ENCODE results near the gene VARS1. TPM values are rescaled to one million over a fixed set of nuclear protein-coding genes. Genes with fewer than 3 reads are reported as not detected.
"Not testable (repeated sequence)": the region's sequence is repeated elsewhere in the genome, so short reads cannot be mapped to it uniquely, and the experiment has no call there.

The VARS1 gene
- total RNA-seq, 1 donor from 2014 or later = 52.6 TPM

DNA sequence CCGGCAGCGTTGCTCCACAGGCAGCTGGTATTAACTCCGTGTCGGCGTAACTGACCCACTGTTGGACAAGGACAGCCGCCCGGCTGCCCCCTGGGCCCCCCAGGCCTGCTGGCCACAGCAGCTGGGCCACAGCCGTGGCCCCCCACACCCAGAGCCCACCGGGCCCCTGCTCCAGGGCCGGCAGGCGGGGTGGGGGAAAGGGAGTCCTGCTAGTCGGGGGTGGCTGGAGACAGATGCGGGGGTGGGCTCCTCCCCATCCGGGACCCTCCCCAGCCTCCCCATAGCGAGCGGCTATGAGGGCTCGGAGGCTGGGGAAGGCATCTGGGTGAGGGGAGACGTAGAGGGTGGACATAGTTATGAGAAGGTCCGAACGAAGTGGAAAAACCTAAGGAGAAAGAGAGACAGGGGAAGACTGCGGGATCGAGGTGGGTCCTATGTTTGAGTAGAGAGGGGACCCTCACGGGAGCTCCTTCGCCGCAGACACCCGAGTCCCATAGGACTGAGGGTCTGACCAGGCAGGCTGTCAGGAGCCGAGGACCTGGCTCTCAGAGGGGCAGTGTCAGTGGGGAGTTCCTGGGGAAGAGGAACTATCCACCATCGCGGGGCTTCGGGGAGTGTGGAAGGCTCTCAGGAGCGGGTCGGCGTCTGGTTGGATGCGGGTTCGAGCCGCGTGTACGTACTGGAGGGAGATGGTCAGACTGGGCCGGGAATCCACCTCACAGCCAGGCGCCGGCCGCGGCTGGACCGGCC is 511 bp downstream of the VARS1 start:
- ATAC-seq (peak; percentile 4), DNase-seq (ENCODE audit: low spot score) (no peak)

GRCh38 chr6:31794294-31794865 is 1.2 kb downstream of the VARS1 start:
- ATAC-seq (no peak), DNase-seq (ENCODE audit: low spot score) (no peak)

- not testable (repeated sequence) for DNase-seq (ENCODE audit: low spot score); ATAC-seq
Observed at GRCh38 chr6:31793927-31794245, 1.7 kb downstream of the VARS1 start.

DNA sequence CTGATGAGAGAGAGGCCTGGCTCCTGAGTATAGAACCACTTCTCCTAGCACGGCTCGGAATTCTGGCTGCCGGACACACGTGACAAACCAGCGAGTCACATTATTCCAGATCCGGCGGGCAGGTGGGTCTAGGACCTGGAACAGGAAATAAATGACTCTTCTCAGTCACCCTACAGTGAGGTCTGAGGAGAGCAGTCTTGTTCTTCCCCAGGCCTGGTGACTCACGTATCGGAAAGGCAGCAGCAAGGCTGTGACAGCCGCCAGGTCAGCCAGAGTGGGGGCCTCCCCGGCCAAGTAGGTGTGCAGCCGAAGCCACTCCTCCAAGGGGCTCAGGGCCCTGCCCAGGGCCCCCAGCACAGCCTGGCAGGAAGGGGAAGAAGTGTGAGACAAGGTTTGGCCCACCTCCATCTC is 2.8 kb downstream of the VARS1 start:
- DNase-seq (ENCODE audit: low spot score) = no peak
- ATAC-seq = no peak

- no peak for ATAC-seq
- DNase-seq (ENCODE audit: low spot score) = no peak
Observed at GRCh38 chr6:31792090-31792374, 3.5 kb downstream of the VARS1 start.

GRCh38 chr6:31791324-31792089 is 4.0 kb downstream of the VARS1 start:
- ATAC-seq = peak; percentile 33
- DNase-seq (ENCODE audit: low spot score) = no peak

DNA sequence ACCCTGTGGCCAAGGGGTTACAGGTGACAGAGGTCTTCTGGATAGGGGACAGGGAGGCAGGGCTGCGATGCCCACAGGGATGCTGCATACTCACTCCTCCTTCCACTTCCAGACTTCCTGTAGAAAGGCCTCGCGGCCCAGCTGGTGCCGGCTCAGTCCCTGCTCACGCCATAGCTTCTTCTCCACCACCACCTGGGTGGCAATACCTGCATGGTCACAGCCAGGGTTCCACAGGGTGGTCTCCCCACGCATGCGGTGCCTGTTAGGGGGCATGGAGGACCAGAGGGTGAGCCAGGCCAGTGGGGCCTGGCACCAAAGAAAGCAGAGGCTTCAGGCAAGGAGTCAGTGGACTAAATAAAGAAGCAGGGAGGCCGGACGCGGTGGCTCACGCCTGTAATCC is 10.1 kb downstream of the VARS1 start:
- DNase-seq (ENCODE audit: low spot score) (no peak), ATAC-seq (no peak)

- no peak for DNase-seq (ENCODE audit: low spot score)
- ATAC-seq = no peak
Observed at GRCh38 chr6:31784098-31784925, 11.2 kb downstream of the VARS1 start.

DNA sequence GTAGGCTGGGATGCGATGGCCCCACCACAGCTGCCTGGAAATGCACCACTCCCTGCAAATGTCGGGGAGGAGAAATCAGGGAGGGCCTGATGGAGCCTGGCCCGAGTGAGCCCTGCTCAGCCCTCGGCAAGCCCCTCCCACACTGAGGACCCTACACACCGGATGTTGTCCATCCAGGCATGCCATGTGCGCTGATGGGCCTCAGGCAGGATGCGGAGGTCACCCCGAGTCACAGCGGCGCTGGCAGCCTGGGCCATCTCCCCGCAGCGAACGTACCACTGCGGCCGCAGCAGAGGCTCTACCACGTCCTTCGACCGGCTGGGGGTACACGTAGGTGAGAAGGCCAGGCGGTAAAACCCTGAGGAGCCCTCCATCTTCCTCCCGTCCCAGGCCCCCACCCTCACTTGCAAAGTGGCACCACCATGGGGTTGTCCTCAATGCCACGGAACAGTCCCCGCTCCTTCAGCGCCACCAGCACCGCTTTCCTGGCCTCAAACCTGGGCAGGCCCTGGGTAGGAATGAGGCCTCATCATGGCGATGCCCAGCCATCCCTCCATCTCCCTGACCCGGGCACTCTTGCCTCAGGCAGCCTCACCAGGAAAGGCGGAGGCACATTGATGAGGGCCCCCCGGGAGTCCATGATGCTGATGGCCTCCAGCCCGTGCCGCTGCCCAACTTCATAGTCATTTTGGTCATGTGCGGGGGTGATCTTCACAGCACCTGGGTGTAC is 13.3 kb downstream of the VARS1 start:
- no peak for DNase-seq (ENCODE audit: low spot score)
- ATAC-seq = no peak

DNA sequence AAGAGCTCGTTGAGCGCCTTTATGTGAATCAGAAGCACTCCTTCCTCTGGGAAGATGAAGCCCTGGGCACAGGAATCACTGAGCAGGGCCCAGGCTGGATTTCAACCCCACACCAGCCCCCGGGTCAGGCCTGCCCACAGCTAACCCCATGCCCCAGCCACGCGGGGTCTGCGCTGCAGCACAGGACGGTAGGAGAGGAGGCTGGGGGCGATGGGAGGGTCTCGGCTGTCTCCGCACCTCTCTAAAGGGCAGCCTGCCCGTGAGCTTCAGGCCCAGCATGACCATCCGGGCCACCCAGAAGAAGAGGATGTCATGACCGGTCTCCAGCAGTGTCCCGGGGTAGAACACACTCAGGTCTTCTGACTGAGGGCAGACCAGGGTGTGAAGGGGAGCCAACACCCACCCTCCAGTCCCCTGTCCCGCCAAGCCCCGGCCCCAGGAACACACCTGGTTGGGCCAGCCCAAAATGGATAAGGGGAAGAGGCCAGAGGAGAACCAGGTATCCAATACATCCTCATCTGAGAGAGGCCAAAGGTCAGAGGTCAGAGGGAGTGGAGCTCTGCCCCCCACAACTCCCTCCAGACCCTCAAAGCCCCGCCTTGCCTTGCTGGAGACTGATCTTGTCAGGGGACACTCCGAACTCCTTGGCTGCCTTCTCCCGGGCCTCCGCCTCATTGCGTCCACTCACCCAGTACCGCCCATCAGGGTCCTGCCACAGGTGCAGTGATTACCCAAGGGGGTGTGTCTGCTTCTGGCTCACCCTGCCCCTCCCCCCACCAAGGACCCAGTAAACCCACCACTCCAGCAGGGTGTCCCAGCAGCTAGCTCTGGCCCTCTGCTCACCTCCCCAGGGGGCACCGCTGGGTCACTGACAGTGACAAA is 14.1 kb downstream of the VARS1 start:
- no peak for DNase-seq (ENCODE audit: low spot score)
- ATAC-seq = no peak

GRCh38 chr6:31780507-31781243 is 14.9 kb downstream of the VARS1 start:
- no peak for ATAC-seq
- DNase-seq (ENCODE audit: low spot score) = no peak

- no peak for ATAC-seq
- no peak for DNase-seq (ENCODE audit: low spot score)
Observed at GRCh38 chr6:31779908-31780307, 15.6 kb downstream of the VARS1 start.

GRCh38 chr6:31778999-31779885 is 16.3 kb downstream of the VARS1 start:
- DNase-seq (ENCODE audit: low spot score) = no peak

DNA sequence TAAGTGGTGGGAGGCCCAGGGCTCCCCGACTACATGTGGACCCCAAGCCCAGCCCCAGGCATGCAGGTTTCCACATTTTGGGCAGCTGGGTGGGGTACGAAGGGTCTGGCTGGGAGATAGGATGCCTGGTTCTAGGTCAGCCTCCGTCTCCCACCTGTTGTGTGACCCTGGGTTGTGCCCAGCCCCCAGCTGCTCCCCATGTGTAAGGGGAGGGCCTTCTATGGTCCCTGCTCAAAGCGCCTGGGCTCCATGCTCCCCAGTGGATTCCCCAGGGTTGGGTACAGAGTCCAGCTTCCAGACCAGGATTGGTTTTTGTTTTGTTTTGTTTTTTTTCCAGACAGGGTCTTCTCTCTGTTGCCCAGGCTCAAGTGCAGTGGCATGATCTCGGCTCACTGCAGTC is 17.4 kb downstream of the VARS1 start:
- ATAC-seq = no peak

More at GRCh38 chr6:31778999-31779885, 16.3 kb downstream of the VARS1 start:
- ATAC-seq = peak; percentile 40

GRCh38 chr6:31777667-31778050 is 17.9 kb downstream of the VARS1 start:
- ATAC-seq (no peak), DNase-seq (ENCODE audit: low spot score) (no peak)

More for the DNA sequence above, 17.4 kb downstream of the VARS1 start:
- DNase-seq (ENCODE audit: low spot score) = no peak

DNA sequence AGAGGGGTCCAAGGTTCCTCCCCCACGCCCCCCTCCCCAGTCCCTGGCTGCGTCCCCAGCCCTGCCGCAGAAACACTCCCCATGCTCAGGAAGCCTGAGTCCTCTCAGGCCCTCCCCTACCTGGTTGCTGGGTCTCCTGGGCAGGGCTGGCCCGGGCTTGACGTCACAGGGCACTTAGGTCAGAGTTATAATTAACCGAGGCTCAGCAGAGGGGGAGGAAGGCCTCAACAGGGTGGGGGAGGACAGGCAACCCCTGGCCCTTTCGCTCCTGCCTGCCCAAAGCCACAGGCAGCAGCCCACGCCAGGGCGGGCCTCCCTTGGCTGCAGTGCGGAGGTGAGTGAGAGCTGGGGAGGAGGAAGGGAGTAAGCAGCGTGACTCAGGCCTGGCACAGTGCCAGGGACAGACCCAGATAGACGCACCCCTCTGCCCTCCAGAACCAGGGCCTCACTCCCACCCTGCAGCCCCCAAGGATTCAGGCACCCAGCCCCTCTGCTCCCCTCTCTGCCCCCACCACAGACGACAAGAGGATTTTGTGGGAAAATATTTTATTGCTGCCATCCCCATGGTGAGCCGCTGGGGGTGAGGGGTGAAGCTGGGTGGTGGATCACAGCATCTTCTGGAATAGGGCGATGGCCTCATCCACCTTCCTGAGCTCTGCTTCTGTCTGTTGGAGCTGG is 18.4 kb downstream of the VARS1 start, which contains the start of gene VWA7:
VWA7 (minus strand) TSS at position 340 of the 678 bp plus-strand sequence. CDS start 549 bp downstream, outside the sequence.
- DNase-seq (ENCODE audit: low spot score) (peak; percentile 93), ATAC-seq (peak; percentile 77)

DNA sequence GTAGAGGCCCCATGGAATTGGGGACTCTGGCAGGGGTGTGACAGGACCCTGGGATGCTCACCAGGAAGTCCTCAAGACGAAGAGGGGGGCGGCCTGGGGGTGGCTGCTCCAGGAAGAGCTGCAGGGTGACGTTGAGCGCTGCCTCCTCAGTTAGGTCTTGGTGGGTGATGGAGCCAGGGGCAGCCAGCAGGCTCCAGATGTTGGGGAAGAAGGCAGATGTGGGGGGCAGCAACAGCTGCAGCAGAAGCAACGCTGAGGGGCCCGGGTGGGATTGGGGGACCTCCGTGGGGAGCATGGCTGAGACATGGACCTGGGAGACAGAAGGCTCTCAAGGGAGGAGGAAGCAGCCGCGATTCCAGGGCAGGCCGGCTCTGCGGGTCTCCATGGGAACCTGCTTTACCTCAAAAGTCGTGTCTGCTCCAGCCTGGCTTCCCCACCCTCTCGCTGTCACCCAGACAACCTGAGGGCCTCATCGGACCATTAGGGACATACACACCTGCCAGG is 19.0 kb downstream of the VARS1 start:
- DNase-seq (ENCODE audit: low spot score) (no peak), ATAC-seq (no peak)

Data from left lobe of liver (tissue), 2 donors.